GM11168 (cell line): Measurements from ENCODE around the gene ZNF362.

Experiments used
- in situ Hi-C: fragments of 300-500 bp; cut with MboI; formaldehyde crosslinking; loops from one replicate; pipeline ENCODE4 v1.12.0; 2022; ENCODE audit warnings: low sequenced_read_pairs; ENCODE audit not compliant: unreplicated experiment

ZNF362 gene

DNA sequence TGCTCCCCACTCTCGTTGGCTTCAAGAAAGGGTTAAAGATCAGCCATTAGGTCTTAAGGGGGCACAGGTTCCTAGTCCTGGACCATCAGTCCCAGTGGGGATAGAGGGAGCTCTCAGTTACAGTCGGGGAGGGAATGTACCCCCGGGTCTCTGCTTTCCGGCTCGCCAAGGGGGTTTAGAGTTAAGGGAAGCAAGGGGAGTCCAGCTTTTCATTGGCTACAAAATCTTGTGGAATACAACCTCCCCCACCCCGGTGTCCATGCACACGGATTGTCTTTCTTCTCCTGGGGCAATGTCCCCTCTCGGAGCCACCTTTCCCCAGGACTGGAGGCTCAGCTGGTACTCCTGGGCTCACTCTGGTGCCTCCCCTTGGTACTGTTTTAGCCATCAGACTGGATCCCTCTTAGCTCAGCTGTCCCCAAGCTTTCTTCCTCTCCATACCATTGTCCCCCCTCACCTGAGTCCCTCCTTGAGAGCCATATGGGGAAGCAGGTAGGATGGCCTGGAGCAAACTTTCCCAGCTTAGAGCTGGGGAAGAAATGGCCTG, 64.4 kb downstream of the ZNF362 start, which contains the start of gene A3GALT2:
A3GALT2 (minus strand) TSS at position 480 of the 547 bp plus-strand sequence; CDS start at position 480, 0 bp downstream.
- in situ Hi-C loops, result no loop called here

DNA sequence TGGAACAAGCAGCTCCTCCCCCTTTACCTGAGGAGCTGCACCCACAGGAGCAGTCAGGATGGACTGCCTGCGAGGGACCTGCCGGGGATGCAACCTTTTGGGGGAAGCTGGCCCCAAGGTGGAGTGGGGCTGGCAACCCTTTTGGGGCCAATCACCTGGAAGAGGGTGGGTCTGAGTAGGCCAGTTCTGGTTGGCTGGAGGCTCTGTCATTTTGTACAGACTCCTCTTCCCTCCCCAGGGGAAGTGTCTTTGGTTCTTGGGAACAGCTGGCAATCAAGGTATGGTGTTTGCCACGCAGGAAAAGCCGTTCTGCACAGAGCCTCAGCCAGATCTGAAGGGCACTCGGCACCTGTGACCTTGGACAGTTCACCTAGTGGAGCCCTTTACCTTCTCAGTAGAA, 64.9 kb downstream of the ZNF362 start:
- in situ Hi-C loops, result no loop called here

DNA sequence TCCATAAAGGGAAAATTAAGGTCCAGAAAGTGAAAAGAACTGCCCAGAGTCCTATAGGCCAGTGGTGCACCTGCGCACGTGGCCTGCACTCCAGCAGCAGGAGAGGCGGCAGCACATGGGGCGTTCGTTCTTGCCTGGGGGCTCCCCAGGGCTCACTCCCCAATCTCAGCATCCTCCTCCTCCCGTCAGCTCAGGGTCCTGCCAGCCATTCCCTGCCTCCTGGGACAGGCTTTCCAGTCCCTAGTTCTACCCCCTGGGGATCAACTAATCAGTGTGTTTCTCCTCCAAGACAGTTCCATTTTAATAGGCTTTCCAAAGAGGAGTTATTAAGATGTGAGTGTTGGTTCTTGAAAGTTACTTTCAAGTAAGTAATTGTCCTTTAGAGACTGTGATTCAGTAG, 65.8 kb downstream of the ZNF362 start:
- in situ Hi-C loops, result no loop called here

DNA sequence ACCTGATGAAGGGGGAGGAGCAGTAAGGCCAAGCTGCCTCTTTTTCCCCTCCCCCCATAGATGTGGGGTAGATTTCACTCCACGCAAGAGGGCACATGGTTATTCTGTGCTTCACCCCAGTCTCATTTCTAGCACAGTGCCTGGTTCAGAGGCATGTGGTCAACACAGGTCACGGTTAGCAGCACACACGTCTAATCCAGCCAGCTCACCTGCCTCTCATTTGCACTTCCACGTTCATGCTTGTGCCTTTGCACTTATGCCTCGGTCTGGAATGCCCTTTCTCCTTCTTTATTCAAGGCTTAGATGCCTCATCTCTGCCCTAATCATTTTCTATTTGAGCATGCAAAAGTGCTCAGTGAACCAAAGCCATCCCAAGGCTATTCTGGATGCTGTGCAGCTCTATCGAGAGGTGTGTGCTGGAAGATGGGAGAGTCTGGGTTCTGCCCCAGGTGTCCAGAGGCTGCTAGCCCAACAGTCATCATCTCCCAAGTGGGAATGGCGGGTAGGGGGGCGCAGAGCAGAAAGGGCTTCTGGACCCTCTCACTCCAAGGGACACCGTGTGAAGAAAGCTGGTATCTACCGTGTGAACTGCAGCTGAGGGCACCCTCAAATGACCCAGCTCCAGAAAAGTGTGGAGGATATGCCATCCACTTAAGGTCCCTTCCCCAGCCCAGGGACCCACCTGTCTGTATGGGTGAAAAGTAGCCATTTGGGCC, 66.7 kb downstream of the ZNF362 start:
- in situ Hi-C loops, result no loop called here

DNA sequence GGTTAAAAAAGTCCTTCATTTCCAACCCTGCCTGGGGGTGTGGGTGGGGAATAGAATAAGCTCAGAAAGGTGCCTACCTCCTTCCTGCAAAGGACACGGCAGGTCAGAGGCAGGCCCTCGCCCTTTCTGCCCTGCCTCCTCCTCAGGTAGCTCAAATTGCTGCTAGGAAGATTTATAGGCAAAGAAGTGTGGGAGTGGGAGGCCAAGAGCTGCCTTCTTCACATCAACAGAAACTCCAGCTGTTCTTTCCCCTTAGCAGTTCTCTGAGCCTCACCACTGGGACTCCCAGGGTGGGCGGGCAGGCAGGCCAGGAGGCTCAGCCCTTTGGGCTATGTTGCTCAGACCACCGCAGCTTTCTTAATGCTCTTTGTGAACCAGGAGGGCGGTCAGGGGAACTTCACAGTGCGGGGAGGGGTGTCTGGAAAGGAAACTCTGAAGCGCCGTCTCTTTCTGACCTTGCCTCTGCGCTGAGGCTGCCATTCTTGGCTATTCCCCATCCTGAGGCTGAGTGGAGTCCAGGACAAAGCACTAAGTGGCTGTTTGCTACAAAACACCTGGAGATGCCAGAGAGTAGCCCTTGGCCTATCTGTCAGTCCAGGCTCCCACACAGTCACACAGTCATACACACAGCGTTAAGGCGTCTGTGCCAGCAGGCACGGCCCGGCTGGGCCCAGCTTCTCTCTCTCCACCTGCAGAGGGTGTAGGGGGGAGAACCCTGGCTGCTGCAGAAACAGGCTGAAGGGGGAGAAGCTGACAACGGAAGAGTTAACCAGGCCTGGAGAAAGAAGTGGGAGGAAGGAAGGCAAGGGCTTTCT, 67.6 kb downstream of the ZNF362 start:
- in situ Hi-C loops, result no loop called here

DNA sequence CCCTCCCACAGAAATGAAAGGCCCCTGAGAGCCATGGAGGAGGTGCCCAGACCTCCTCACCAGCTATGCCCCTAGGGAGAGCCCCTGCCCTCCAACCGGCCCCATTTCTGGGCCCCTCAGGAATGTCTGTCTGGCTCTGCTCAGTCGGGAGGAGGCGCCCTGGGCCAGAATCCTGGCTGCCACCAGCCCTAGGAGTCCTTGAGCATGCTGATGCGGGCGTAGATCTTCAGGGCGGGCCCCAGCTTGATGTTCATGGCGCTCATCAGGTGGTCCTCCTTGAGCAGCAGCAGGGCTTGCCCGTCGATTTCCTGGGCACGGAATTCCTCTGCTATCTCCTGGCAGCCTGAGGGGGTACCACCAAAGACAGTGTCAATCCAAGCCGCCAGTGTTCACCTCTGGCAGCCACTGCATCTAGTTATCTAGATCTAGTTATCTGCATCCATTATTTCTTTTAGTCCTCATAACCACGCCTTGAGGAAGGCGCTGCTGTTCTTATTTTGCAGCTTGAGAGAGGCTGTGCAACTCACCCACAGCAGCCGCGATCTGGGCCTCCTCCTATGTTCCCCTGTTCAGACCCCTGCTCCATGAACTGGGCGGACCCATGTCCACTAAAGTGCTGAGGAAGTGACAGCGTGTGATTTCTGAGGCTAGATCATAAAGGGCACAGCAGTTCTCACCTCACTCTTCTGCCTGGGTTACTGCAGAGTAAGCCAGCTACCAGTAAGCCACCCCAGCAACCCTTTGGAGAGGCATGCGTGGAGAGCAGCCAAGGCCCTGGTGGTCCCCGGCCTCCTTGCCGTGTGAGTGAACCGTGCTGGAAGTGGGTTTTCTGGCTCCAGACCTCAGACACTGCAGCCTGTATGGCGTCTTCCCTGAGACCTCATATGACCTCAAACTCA, 68.6 kb downstream of the ZNF362 start:
- in situ Hi-C loops, result no loop called here

DNA sequence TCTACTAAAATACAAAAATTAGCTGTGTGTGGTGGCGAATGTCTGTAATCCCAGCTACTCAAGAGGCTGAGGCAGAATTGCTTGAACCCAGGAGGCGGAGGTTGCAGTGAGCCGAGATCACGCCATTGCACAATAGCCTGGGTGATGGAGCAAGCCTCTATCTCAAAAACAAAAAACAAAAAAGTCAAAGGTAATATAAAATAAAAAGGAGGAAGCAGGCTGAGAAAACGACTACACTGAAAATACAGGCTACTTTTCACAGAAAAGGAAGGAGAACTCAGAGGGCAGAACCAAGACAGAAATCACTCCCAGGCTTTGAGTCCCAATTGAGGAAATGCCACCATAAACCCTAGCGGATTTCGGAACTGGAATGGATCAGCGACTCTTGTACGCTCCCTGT, 70.5 kb downstream of the ZNF362 start:
- in situ Hi-C loops, result no loop called here

DNA sequence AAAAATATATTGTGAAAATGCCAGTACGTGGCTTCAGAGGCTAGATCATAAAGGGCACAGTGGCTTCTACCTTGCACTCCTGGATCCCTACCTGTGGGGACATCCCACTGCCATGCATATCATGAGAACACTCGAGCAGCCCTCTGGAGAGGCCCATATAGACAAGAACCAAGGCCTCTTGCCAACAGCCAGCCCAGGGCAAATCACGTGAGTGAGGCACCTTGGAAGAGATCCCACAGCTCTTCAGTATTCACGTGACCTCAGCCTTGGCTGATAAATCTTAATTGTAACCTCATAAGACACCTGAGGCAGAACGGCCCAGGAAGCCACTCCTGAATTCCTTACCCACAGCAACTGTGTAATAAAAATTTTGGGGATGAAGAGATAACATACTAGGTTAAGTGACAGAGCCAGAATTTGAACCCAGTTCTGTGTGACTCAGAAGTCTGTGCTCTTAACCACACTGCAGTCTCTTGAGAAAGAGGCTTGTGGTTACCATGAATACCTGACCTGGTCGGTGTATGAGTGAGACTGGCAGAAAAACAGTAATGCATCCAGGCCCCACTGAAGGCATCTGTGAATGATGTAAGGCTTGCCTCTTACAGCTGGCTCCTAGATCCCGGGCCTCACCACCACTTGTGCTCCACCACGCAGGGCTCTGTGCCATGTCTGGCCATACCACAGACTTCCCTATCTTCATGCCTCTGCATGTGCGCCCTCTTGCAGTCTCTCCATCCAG, 71.5 kb downstream of the ZNF362 start:
- in situ Hi-C loops, result no loop called here

DNA sequence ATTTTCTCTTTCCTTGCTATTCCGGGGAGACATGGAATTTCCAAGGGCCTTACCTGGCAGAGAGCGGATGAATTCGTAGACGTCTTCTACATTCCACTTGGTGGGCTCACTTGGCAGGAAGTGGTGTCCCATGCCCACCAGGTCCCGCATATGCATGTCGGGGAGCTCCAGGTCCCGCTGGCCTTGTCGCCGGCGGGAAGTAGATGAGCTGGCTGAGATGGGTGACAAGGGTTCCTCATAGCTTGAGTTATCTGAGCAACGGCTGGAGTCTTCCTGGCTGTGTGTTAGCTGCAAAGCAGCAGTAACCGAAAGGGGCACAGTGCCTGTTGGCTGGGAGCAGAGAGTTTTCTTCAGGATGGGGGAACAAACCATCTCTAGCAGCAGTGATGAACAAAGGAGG, 72.5 kb downstream of the ZNF362 start:
- in situ Hi-C loops, result no loop called here

DNA sequence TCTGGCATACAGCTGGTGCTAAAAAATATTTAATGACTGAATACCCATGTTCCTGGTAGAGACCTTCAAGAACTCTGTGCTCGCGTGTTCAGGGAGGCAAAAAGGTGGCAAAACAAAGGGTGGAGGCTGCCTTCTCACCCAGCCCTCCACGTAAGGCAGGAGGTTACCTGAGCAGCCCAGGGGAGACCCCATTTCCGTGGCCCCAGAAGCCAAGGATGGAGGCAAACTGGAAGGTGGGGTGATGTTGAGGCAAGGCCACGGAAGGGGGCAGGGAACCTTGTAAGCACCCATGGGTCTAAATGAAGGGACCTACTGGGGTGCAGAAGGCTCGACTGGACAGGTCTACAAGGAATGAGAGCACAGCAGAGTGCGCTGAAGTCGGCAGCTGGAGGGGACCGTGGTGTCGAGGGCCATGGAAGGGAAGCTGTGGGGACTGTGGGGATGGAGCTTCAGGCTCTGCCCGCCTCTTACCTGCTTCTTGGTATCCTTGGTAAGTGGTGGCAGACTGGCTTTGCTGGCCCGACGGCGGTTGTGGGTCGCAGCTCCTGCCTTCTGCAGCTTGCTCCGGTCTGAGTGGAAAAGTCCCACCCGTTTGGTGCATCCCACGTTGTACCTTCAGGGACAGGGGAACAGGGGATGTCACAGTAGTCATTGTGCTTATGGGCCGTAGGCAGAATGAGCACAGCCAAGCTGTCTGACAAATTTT, 73.5 kb downstream of the ZNF362 start:
- in situ Hi-C loops, result no loop called here

DNA sequence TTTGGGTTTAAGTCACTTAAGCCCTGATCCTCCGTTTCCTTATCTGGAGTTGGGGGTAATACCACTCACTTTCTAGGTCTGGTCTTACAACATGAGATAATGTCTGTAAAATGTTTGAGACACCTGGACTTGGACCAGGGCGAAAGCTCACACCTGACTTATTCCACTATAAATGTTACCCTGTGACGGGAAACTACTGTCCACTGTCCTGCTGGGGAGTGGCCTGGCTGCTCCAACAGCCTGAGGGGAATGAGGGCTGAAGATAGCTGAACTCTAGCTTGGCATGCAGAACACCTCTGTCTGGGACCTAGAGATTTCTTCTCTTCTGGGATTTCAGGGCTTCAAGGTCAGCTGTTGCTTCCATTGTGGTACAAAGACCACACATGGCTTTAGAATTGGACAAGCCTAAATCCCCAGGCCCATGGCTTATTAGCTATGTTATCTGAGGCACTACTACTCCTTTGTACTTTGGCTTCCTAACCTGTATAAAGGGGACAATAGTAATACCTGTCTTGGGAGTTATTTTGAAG, 74.1 kb downstream of the ZNF362 start:
- in situ Hi-C loops, result no loop called here

DNA sequence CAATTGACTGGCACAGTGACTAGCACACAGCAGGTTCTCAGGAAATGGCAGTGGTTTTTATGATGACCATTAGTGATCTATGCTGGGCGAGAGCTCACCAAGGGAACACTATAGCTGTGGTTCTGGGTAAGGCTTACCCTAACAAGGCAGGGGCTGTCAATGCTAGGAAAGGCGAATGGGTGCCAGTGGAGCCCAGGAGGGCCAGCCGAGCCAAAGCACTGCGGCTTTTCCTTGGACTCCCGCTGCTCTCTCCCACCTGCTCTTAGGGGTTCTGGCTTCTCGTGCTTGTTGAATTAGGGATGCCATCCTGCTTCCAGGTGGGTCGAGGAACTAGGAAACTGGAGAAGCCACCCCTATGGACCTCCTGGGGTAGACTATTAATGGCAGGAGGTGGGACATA, 74.6 kb downstream of the ZNF362 start:
- in situ Hi-C loops, result no loop called here

DNA sequence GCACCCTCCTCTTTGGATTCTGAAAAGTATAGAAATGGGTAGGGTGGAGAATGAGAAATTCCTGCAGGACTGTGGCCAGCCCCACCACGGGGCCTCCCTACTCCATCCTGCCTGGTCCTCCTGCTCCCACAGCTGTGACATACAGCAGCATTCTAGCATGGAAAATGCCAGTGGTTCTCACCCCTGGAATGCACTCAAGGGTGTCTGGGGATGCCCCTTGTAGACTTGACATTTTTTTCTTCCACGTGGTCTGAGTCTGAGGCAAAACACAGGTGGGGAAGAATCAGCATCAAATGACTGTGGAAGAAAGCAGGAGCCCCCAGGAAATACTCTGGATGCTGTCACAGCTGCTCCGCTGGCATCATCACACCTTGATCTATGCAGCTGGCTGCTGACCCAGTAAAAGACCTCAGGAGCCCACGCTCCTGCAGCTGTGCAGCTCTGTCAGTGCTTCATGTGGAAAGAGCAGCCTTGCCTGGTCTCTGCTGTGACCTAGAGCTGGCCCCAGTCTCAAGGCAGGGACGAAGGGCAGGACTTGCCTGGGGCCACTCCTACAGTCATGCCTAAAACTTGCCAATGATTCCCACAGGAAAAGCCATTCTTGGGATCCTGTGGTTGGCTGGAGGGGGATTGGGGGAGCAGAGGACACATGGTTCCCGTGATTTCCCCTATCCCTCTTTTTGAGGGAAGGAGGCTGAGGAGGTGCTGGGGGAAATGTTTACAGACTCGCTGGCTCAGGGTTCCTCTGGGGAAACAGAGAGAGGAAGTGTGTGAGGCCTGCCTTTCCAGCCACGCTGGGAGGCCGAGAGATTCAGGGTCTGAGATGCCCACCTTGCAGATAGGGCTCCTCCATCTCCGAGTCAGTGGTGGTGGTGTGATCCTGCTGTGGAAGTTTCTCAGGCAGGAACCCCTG, 75.4 kb downstream of the ZNF362 start:
- in situ Hi-C loops, result no loop called here

DNA sequence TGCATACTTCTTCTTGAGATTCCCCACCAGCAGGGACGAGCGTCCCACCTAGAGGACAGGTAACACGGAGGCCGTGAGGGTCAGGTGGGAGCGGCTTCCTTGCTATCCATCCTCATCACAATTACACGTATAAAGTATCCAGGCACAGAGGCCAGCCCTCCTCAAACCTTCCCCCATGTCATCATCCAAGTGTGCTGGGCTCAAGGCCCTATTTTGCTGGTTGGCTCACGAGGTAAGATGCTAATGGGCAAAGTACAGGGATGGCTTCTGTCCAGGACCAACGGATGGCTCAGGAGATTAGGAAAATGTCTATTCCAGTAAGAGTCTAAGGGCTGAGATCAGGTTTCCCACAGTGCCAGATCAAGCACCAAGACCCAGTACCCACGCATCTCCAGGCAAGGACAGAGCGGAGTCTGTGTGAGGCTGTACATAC, 76.1 kb downstream of the ZNF362 start:
- in situ Hi-C loops, result no loop called here

DNA sequence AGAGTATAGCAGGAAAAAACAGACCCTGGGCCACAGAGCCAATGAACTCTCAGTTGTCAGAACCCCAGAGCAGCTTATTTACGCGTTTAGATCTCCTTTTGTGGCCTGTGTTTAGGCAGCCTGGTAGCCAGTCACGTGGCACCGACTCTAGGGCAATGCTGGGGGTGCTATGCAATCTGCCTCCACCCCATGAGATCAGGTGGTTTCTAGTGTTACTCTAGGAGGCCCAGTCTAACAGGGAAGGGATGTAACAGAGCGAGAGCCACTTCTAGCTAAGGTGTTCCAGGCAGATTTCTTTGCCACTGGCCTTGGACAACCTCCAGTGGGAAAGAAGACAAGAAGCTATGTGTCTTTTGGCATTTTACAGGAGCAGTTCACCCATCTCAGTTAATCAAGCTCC, 76.6 kb downstream of the ZNF362 start:
- in situ Hi-C loops, result no loop called here

DNA sequence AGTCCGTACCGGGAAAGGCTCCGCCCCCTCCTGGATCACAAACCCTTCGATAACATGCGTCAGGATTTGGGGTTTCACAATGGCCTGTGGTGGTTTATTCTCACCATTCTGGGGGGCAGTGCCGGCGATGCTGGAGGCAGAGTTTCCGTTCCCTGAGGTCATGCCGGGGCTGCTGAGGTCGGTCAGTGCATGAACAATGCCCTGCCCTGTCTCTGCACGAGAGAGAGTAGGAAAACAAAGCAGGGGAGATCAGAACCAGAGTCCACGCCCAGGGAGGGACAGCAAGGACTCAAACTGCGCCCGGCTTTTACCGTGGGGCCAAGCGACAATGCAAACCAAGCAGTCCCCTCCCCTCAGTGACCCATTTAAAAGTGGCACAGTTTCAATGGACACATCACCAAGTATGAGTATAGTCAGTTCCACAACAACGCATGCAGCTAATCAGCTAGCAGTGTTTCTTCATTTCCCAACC, 77.8 kb downstream of the ZNF362 start:
- in situ Hi-C loops, result no loop called here

DNA sequence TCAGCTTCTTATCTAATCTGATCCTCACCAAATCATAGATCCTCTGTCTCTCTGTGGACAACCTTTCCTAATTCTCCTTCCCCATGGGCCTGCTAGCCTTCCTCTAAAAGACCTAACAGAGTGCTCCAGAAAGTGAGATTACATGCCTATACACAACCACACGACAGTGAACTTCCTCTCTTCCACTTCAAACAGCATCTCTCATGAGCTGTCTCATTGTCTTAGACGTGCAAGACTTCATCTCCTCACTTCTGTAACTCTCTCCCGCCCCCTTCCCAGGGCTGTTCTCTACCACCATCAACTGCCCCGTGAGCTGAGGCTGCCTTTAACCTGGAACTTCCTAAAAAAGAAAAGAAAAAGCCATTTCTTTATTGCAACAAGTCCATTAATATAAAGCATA, 78.7 kb downstream of the ZNF362 start:
- in situ Hi-C loops, result no loop called here

DNA sequence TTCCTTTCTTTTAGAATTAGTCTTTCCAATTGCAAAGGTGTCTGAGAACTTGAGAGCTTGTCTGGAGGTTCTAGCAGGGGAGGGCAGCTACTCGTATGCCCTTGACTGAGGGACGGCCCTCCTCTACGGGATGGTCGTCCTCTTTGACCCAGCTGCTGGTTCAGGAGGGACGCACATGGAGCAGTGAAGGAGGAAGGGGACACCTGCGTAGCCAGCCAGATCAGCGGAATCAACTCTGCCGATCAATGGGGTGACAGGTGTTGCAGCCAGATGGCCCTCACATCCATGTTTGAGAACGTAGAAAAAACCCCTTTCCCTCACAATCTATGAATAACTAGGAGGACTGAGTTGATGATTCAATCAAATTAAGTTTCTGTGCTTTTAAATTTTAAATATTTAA, 80.3 kb downstream of the ZNF362 start:
- in situ Hi-C loops, result no loop called here
